AG09319 (cell line): ENCODE measurements around the gene RNF169.

Experiments
- DNase-seq: peaks from one replicate; pipeline ENCODE4 v3.0.0-alpha.2; 2010; ENCODE audit warnings: low read depth; ENCODE audit errors: extremely low read depth
- CTCF ChIP-seq: IDR thresholded peaks from 2 replicates; pipeline ENCODE4 v1.5.1; 2011; ENCODE audit warnings: low read depth, mild to moderate bottlenecking, inconsistent platforms, low read length, moderate library complexity

Gene RNF169

GRCh38 chr11:74719011-74719410 lies 29.6 kb upstream of the RNF169 start:
- TF ChIP-seq CTCF, result no peak
- no peak for DNase-seq

- DNase-seq, result no peak
These were observed 27.8 kb upstream of the RNF169 start for GRCh38 chr11:74720596-74721478.

GRCh38 chr11:74721479-74721835 lies 27.2 kb upstream of the RNF169 start:
- no peak for TF ChIP-seq CTCF

More at GRCh38 chr11:74720596-74721478, 27.8 kb upstream of the RNF169 start:
- no peak for TF ChIP-seq CTCF

GRCh38 chr11:74723511-74723910 lies 25.1 kb upstream of the RNF169 start:
- DNase-seq, result no peak
- no peak for TF ChIP-seq CTCF

More at GRCh38 chr11:74721479-74721835, 27.2 kb upstream of the RNF169 start:
- no peak for DNase-seq

GRCh38 chr11:74725701-74726100 lies 22.9 kb upstream of the RNF169 start:
- no peak for TF ChIP-seq CTCF
- no peak for DNase-seq

- TF ChIP-seq CTCF, result peak; percentile 99
- DNase-seq, result peak; percentile 37
These were observed 22.0 kb upstream of the RNF169 start for GRCh38 chr11:74726547-74727182.

GRCh38 chr11:74729397-74729796 lies 19.3 kb upstream of the RNF169 start:
- TF ChIP-seq CTCF, result no peak
- no peak for DNase-seq
